HCT116 (cell line): ENCODE measurements around the gene THSD7B.

Experiments
- CEBPB ChIP-seq: IDR thresholded peaks from 2 replicates; pipeline ENCODE4 v1.6.1; 2012; ENCODE audit warnings: low read depth
- CTCF ChIP-seq, 3 experiments: fragments of 200-600 bp in 1 of 3; sonication (generic) in 1 of 3; IDR thresholded peaks in 2 of 3; conservative IDR thresholded peaks in 1 of 3; 2 replicates each; pipeline ENCODE4 v1.5.1; 2012 to 2017; ENCODE audit warnings: low read depth in 2 of 3, low read length in 2 of 3, antibody characterized with exemption in 1 of 3, borderline replicate concordance in 1 of 3, control low read depth in 1 of 3, mild to moderate bottlenecking in 1 of 3, mixed read lengths in 1 of 3, mixed run types in 1 of 3, moderate library complexity in 1 of 3; ENCODE audit not compliant: insufficient read depth in 1 of 3
- EZH2 ChIP-seq: fragments of 200-600 bp; sonication (generic); IDR thresholded peaks from 2 replicates; pipeline ENCODE4 v1.6.1; 2017; ENCODE audit warnings: antibody characterized with exemption, mixed run types
- POLR2A ChIP-seq: IDR thresholded peaks from 2 replicates; pipeline ENCODE4 v1.7.0; 2011; ENCODE audit warnings: borderline replicate concordance; ENCODE audit not compliant: insufficient read depth, insufficient read length; ENCODE audit errors: extremely low read depth
- POLR2AphosphoS5 ChIP-seq: IDR thresholded peaks from 2 replicates; pipeline ENCODE4 v1.6.1; 2011; ENCODE audit warnings: mild to moderate bottlenecking, low read depth, low read length, moderate library complexity
- SRF ChIP-seq: IDR thresholded peaks from 2 replicates; pipeline ENCODE4 v1.6.1; 2012; ENCODE audit warnings: low read depth
- ZBTB33 ChIP-seq: IDR thresholded peaks from 2 replicates; pipeline ENCODE4 v1.6.1; 2011; ENCODE audit warnings: mild to moderate bottlenecking, low read length, moderate library complexity; ENCODE audit not compliant: insufficient replicate concordance; ENCODE audit errors: extremely low read depth
- ZNF274 ChIP-seq: fragments of 200-500 bp; sonication (Bioruptor generic); IDR thresholded peaks from 2 replicates; pipeline ENCODE4 v1.6.1; 2014; ENCODE audit warnings: mild to moderate bottlenecking, low read depth, low read length, inconsistent platforms

- TF ChIP-seq CTCF (IDR thresholded peaks at IDR 0.05 in 2 of 3, conservative IDR thresholded peaks at IDR 0.05 in 1 of 3; ENCODE audit: borderline replicate concordance in 1 of 3, insufficient read depth in 1 of 3, low read depth in 2 of 3, low read length in 2 of 3) (no peak), EZH2 (no peak), ZNF274 (no peak), POLR2A (no peak), POLR2AphosphoS5 (no peak), CEBPB (no peak), ZBTB33 (no peak), SRF (no peak)
Measured at GRCh38 chr2:137167651-137168050, 402.3 kb downstream of the THSD7B start.
